GM23248 (cell line): Measurements from ENCODE around the gene KCTD4. TPM values are rescaled to one million over a fixed set of nuclear protein-coding genes. Genes with fewer than 3 reads are reported as not detected.
A peak's percentile ranks its signal among the peaks of the same experiment; 100 is the strongest.

ENCODE experiments used
- DNase-seq: peaks from one replicate; pipeline ENCODE4 v3.0.0-alpha.2; 2015
- H2AFZ ChIP-seq: fragments of 200-600 bp; sonication (generic); 2 replicates; pipeline ENCODE4 v1.6.1; 2016; ENCODE audit warnings: antibody characterized with exemption
- H3F3A ChIP-seq: fragments of 200-600 bp; sonication (generic); 2 replicates; pipeline ENCODE4 v1.6.1; 2016; ENCODE audit warnings: mild to moderate bottlenecking, antibody characterized with exemption, mixed run types; ENCODE audit not compliant: insufficient read depth
- H3K27ac ChIP-seq: fragments of 200-600 bp; sonication (generic); 2 replicates; pipeline ENCODE4 v1.5.1; 2016; ENCODE audit warnings: mild to moderate bottlenecking
- H3K27me3 ChIP-seq: fragments of 200-600 bp; sonication (generic); replicated peaks from 2 replicates; pipeline ENCODE4 v1.6.1; 2016; ENCODE audit warnings: mild to moderate bottlenecking; ENCODE audit not compliant: insufficient read depth
- H3K36me3 ChIP-seq: fragments of 200-600 bp; sonication (generic); 2 replicates; pipeline ENCODE4 v1.6.1; 2016; ENCODE audit warnings: low read depth, mild to moderate bottlenecking
- H3K4me1 ChIP-seq: fragments of 200-600 bp; sonication (generic); 2 replicates; pipeline ENCODE4 v1.6.1; 2016; ENCODE audit warnings: mild to moderate bottlenecking; ENCODE audit not compliant: insufficient read depth
- H3K4me2 ChIP-seq: fragments of 200-600 bp; sonication (generic); one replicate; pipeline ENCODE4 v1.6.1; 2016; ENCODE audit warnings: mild to moderate bottlenecking; ENCODE audit not compliant: unreplicated experiment
- H3K4me3 ChIP-seq: fragments of 200-600 bp; sonication (generic); 2 replicates; pipeline ENCODE4 v1.5.1; 2016; ENCODE audit warnings: mild to moderate bottlenecking
- H3K79me2 ChIP-seq: fragments of 200-600 bp; sonication (generic); 2 replicates; pipeline ENCODE4 v1.6.1; 2016; ENCODE audit warnings: mild to moderate bottlenecking; ENCODE audit not compliant: insufficient read depth
- H3K9ac ChIP-seq: fragments of 200-600 bp; sonication (generic); 2 replicates; pipeline ENCODE4 v1.6.1; 2016; ENCODE audit warnings: mild to moderate bottlenecking
- H3K9me2 ChIP-seq: fragments of 200-600 bp; sonication (generic); 2 replicates; pipeline ENCODE4 v1.6.1; 2016; ENCODE audit warnings: mixed run types, mild to moderate bottlenecking, moderate library complexity; ENCODE audit not compliant: insufficient read depth
- H3K9me3 ChIP-seq: fragments of 200-600 bp; sonication (generic); one replicate; pipeline ENCODE4 v1.6.1; 2017; ENCODE audit warnings: low read depth
- H4K20me1 ChIP-seq: fragments of 200-600 bp; sonication (generic); 2 replicates; pipeline ENCODE4 v1.6.0; 2016; ENCODE audit not compliant: insufficient read depth
- EZH2 ChIP-seq: fragments of 200-600 bp; sonication (generic); IDR thresholded peaks from 2 replicates; pipeline ENCODE4 v1.6.1; 2018; ENCODE audit warnings: antibody characterized with exemption, mild to moderate bottlenecking; ENCODE audit not compliant: insufficient read depth, poor library complexity, severe bottlenecking
- EZH2phosphoT487 ChIP-seq: fragments of 200-600 bp; sonication (generic); IDR thresholded peaks from 2 replicates; pipeline ENCODE4 v1.6.1; 2018; ENCODE audit warnings: antibody characterized with exemption, moderate library complexity, mild to moderate bottlenecking, low read depth; ENCODE audit not compliant: insufficient read depth
- WGBS, 2 experiments: methylation state at CpG; one replicate each; pipeline ENCODE4 v1.1.6; 2015 to 2017; ENCODE audit warnings: low lambda C conversion rate in 2 of 2, low coverage in 1 of 2; ENCODE audit errors: missing lambda C conversion rate in 2 of 2; 5-methylcytosine and 5-hydroxymethylcytosine counted together
- in situ Hi-C: fragments of 300-500 bp; cut with MboI; formaldehyde crosslinking; loops from 2 replicates; pipeline ENCODE4 v1.15.0; 2020
- polyA plus RNA-seq: library from polyadenylated mRNA; unstranded; fragments of >200 nt; fragmentation: Nextera tagmentation; extraction: Ambion mirVana; gene quantifications from 2 replicates; pipeline ENCODE4 v1.2.1, GENCODE V29; 2016
- total RNA-seq: library from RNA; depleted of rRNA; stranded (reverse); fragments of >200 nt; shearing (Covaris generic); gene quantifications from 2 replicates; pipeline ENCODE4 v1.2.3, GENCODE V29; 2014

Gene KCTD4
- total and polyA plus RNA-seq, 2 experiments from 2014 or later: 0.65 to 2.1 TPM

DNA sequence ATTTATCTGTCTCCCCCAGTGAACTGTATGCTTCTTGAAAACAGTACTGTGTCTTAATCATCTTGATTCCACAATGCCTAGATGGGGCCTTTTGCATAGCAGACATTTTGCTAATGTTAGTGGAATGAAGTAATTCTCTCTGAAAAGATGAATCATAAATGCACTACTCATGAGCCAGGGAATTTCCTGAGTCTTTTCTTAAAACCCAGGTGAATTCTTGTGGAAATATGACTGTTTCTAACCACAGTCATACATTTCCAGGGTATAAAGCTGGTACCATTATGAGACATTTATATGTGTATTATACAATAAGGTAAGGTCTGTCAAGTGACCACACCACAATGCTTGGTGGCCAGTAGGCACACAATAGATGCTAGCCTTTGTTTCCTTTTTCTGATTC is 5.5 kb upstream of the KCTD4 start:
- H3F3A ChIP-seq: peaks cover 39% of the 10 kb centered on the region
- H3K9me2 ChIP-seq: 0 out of 2 replicates have a peak, but pooled peaks cover 5% of the 10 kb centered on the region
- in situ Hi-C loops: no loop called here
- no peaks in the 10 kb centered on the region for H3K9me3 ChIP-seq
- peak overlapping the region; percentile 40 for H3K4me3 ChIP-seq
- H3K27ac ChIP-seq: peak overlapping the region; percentile 76
- no peaks in the 10 kb centered on the region for H4K20me1 ChIP-seq
- H3K79me2 ChIP-seq: peaks cover 38% of the 10 kb centered on the region
- no peak overlapping the region for H2AFZ ChIP-seq
- H3K4me2 ChIP-seq: peak overlapping the region; percentile 77
- TF ChIP-seq EZH2: no peak
- H3K9ac ChIP-seq: peak overlapping the region; percentile 23; the same call in 1 of the 2 replicates
- DNase-seq: peak; percentile 96
- peaks cover 53% of the 10 kb centered on the region for H3K4me1 ChIP-seq
- no peaks in the 10 kb centered on the region for H3K36me3 ChIP-seq
- H3K27me3 ChIP-seq: no peaks in the 10 kb centered on the region

DNA sequence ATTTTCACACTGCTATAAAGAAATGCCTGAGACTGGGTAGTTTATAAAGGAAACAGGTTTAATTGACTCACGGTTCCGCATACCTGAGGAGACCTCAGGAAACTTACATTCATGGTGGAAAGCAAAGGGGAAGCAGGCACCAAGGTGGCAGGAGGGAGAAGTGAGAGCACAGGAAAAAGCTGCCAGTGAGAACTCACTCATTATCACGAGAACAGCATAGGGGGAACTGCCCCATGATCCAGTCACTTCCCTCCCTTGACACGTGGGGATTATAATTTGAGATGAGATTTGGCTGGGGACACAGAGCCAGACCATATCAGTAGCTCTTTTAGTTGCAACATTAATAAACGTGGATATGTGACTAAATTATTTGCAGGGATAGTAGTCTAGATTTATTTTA is 4.3 kb upstream of the KCTD4 start:
- TF ChIP-seq EZH2 (no peak), EZH2phosphoT487 (no peak)
- Histone ChIP-seq H3K27ac (peak overlapping the region; percentile 64; the same call in 1 of the 2 replicates), H3K4me2 (no peak overlapping the region), H4K20me1 (no peaks in the 10 kb centered on the region), H3K4me1 (peaks cover 65% of the 10 kb centered on the region), H3K27me3 (no peaks in the 10 kb centered on the region), H3K9me3 (no peaks in the 10 kb centered on the region), H3K36me3 (no peaks in the 10 kb centered on the region), H3K9me2 (0 out of 2 replicates have a peak, but pooled peaks cover 5% of the 10 kb centered on the region), H3K9ac (no peak overlapping the region), H3F3A (peaks cover 43% of the 10 kb centered on the region), H3K4me3 (no peak overlapping the region), H3K79me2 (peaks cover 34% of the 10 kb centered on the region; the same call in 1 of the 2 replicates), H2AFZ (no peak overlapping the region)
- in situ Hi-C loops: no loop called here
- WGBS, 2 experiments: 68 to 74% methylated on average over 5 of the region's 5 CpGs
- DNase-seq: no peak

DNA sequence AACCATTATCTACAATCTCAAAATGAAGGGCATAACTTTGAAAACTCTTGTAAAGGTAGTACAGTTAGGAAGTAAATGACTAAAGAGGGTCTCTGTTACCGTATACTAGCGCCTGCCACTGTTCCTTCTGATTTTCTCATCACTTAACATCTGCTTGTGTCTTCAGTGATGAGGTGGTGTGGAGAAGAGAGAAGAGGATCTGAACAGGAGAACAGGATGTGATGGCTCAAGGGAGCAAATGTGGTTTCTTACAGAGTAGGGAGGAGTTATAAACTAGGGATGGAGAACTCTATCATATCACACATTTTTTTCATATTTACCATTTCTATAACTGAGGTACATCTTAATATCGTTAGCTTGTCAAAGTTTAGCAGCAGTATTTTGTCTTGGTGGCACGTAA is 1.1 kb downstream of the KCTD4 start:
- 0 out of 2 replicates have a peak, but pooled peaks cover 5% of the 10 kb centered on the region for H3K9me2 ChIP-seq
- peaks cover 50% of the 10 kb centered on the region for H3K4me1 ChIP-seq
- no peaks in the 10 kb centered on the region for H3K36me3 ChIP-seq
- H3K79me2 ChIP-seq: peaks cover 42% of the 10 kb centered on the region; the same call in 1 of the 2 replicates
- H3K9me3 ChIP-seq: no peaks in the 10 kb centered on the region
- TF ChIP-seq EZH2 (no peak), EZH2phosphoT487 (no peak)
- peak overlapping the region; percentile 29 for H3K4me3 ChIP-seq
- no peak for DNase-seq
- no peaks in the 10 kb centered on the region for H3K27me3 ChIP-seq
- H3K27ac ChIP-seq: no peak overlapping the region
- WGBS, 2 experiments: 96 to 97% methylated on average over 4 of the region's 4 CpGs
- no peaks in the 10 kb centered on the region for H4K20me1 ChIP-seq
- peak overlapping the region; percentile 64 for H3K4me2 ChIP-seq
- H3F3A ChIP-seq: peaks cover 24% of the 10 kb centered on the region
- H3K9ac ChIP-seq: no peak overlapping the region
- no peak overlapping the region for H2AFZ ChIP-seq
- in situ Hi-C loops: no loop called here

DNA sequence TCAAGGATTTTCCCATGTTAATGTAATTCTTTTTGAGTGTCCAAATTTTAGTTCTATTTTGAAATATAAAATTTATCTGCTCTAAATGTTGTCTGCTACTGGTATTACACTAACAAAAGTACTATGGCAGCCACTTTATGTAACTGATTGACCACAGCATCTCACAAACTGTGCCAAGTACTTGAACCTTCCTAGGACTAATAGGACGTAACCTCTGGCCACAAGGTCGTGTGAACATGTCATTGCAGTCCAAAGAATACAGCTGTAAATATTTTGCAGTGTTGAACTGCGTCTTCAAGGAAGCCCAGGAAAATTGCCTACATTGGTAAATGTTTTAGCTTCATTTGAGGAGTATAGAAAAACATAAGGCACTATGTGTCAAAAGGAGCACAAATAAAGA is 1.9 kb downstream of the KCTD4 start:
- H2AFZ ChIP-seq: no peak overlapping the region
- H3K36me3 ChIP-seq: no peaks in the 10 kb centered on the region
- no peak overlapping the region for H3K4me2 ChIP-seq
- WGBS, 2 experiments: 95 to 96% methylated on average over 3 of the region's 3 CpGs
- no peak overlapping the region for H3K9ac ChIP-seq
- H3K27me3 ChIP-seq: no peaks in the 10 kb centered on the region
- in situ Hi-C loops: no loop called here
- H3K79me2 ChIP-seq: peaks cover 34% of the 10 kb centered on the region; the same call in 1 of the 2 replicates
- peaks cover 24% of the 10 kb centered on the region for H3F3A ChIP-seq
- DNase-seq: no peak
- H3K27ac ChIP-seq: no peak overlapping the region
- no peak overlapping the region for H3K4me3 ChIP-seq
- H3K9me2 ChIP-seq: 0 out of 2 replicates have a peak, but pooled peaks cover 5% of the 10 kb centered on the region
- H3K4me1 ChIP-seq: peaks cover 47% of the 10 kb centered on the region
- H4K20me1 ChIP-seq: no peaks in the 10 kb centered on the region
- no peaks in the 10 kb centered on the region for H3K9me3 ChIP-seq
- TF ChIP-seq EZH2 (no peak), EZH2phosphoT487 (no peak)

DNA sequence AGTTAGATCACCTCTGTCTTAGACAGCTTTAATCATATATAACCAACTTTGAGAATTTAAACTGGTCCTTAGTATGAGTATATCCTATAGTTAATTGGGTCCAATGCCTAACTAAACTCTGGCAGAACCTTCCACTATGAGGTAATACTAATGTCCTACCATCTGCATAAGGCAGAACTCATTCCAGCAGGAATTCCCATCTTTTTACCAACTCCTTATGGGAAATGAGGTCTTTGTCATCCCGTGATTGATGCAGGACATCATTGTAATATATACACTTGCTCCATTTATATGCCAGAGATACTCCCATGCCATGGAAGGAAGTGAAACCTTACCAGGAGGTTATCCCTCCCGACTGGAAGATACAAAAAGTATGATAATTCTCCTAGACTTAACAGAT is 2.8 kb downstream of the KCTD4 start:
- WGBS, 2 experiments: 97 to 99% methylated on average over 2 of the region's 2 CpGs
- in situ Hi-C loops: no loop called here
- no peak for DNase-seq

More for the DNA sequence above, 2.8 kb downstream of the KCTD4 start:
- Histone ChIP-seq H3K36me3 (no peaks in the 10 kb centered on the region), H3K79me2 (peaks cover 25% of the 10 kb centered on the region; the same call in 1 of the 2 replicates), H2AFZ (no peak overlapping the region), H3K4me1 (peaks cover 47% of the 10 kb centered on the region), H4K20me1 (no peaks in the 10 kb centered on the region), H3K4me3 (no peak overlapping the region), H3K27me3 (no peaks in the 10 kb centered on the region), H3K9me2 (0 out of 2 replicates have a peak, but pooled peaks cover 5% of the 10 kb centered on the region), H3F3A (peaks cover 24% of the 10 kb centered on the region), H3K27ac (no peak overlapping the region), H3K9ac (no peak overlapping the region), H3K9me3 (no peaks in the 10 kb centered on the region), H3K4me2 (no peak overlapping the region)
- no peak for TF ChIP-seq EZH2
- no peak for TF ChIP-seq EZH2phosphoT487
